CD14-positive monocyte (primary cell): Measurements from ENCODE around the gene TMEM52B. TPM values are rescaled to one million over a fixed set of nuclear protein-coding genes. Genes with fewer than 3 reads are reported as not detected.
A peak's percentile ranks its signal among the peaks of the same experiment; 100 is the strongest.

Source experiments
- DNase-seq, 3 donors: peaks; one replicate each; pipeline ENCODE4 v3.0.0-alpha.2; 2011 to 2022
- H2AFZ ChIP-seq: 2 replicates; pipeline ENCODE4 v1.6.0; 2012; ENCODE audit warnings: mild to moderate bottlenecking, low read depth, low read length, inconsistent platforms; ENCODE audit not compliant: insufficient read depth, poor library complexity, severe bottlenecking
- H3K27ac ChIP-seq, 2 donors: 1 replicate in 1 of 2; 2 replicates in 1 of 2; pipeline ENCODE4 v1.5.1; 2012 to 2013; ENCODE audit warnings: low read length in 2 of 2, control low read depth in 1 of 2, inconsistent platforms in 1 of 2, low read depth in 1 of 2, mild to moderate bottlenecking in 1 of 2
- H3K27me3 ChIP-seq, 2 donors: one replicate each; pipeline versions ENCODE4 v1.6.0 to v1.6.1; 2011 to 2013; ENCODE audit warnings: low read length in 2 of 2; ENCODE audit not compliant: control insufficient read depth in 2 of 2, insufficient read depth in 2 of 2
- H3K36me3 ChIP-seq, 2 donors: replicated peaks in 1 of 2; 1 replicate in 1 of 2; 2 replicates in 1 of 2; pipeline versions ENCODE4 v1.5.1 to v1.6.1; 2012 to 2013; ENCODE audit warnings: low read length in 2 of 2, control low read depth in 1 of 2, inconsistent platforms in 1 of 2, mild to moderate bottlenecking in 1 of 2; ENCODE audit not compliant: insufficient read depth in 2 of 2, control insufficient read depth in 1 of 2
- H3K4me1 ChIP-seq, 2 donors: 1 replicate in 1 of 2; 2 replicates in 1 of 2; pipeline versions ENCODE4 v1.5.1 to v1.6.1; 2012 to 2013; ENCODE audit warnings: low read length in 2 of 2, control low read depth in 1 of 2, inconsistent platforms in 1 of 2, mild to moderate bottlenecking in 1 of 2, moderate library complexity in 1 of 2; ENCODE audit not compliant: insufficient read depth in 2 of 2, control insufficient read depth in 1 of 2
- H3K4me2 ChIP-seq: replicated peaks from 2 replicates; pipeline ENCODE3; 2012; ENCODE audit warnings: low read length, moderate library complexity, mild to moderate bottlenecking; ENCODE audit not compliant: poor library complexity, severe bottlenecking; ENCODE audit errors: extremely low read depth
- H3K4me3 ChIP-seq, 3 experiments: fragments of 200-600 bp in 1 of 3; sonication (generic) in 1 of 3; replicated peaks in 1 of 3; 1 replicate in 2 of 3; 2 replicates in 1 of 3; pipeline ENCODE4 v1.5.1; 2011 to 2013; ENCODE audit warnings: low read length in 3 of 3, mild to moderate bottlenecking in 3 of 3, control low read depth in 2 of 3, low read depth in 2 of 3, inconsistent platforms in 1 of 3, moderate library complexity in 1 of 3
- H3K79me2 ChIP-seq: 2 replicates; pipeline ENCODE4 v1.6.0; 2012; ENCODE audit warnings: mild to moderate bottlenecking, control low read depth, inconsistent platforms, low read length, moderate library complexity; ENCODE audit not compliant: insufficient read depth
- H3K9ac ChIP-seq: 2 replicates; pipeline ENCODE4 v1.6.0; 2017; ENCODE audit warnings: low read length, mild to moderate bottlenecking; ENCODE audit not compliant: insufficient read depth, poor library complexity, severe bottlenecking
- H3K9me3 ChIP-seq, 2 donors: replicated peaks in 1 of 2; 1 replicate in 1 of 2; 2 replicates in 1 of 2; pipeline versions ENCODE4 v1.5.1 to v1.6.1; 2012 to 2013; ENCODE audit warnings: low read length in 2 of 2, control low read depth in 1 of 2; ENCODE audit not compliant: control insufficient read depth in 1 of 2, insufficient read depth in 1 of 2
- H4K20me1 ChIP-seq: 2 replicates; pipeline ENCODE4 v1.6.0; 2012; ENCODE audit warnings: mild to moderate bottlenecking, low read length, control low read depth, moderate library complexity; ENCODE audit not compliant: insufficient read depth
- H3K27ac Mint-ChIP-seq, 7 donors: one replicate each; pipeline ENCODE4 v1.8.0; 2020; ENCODE audit warnings: mild to moderate bottlenecking in 7 of 7, mixed read lengths in 7 of 7, moderate library complexity in 6 of 7, inconsistent platforms in 2 of 7
- H3K27me3 Mint-ChIP-seq, 3 donors: one replicate each; pipeline ENCODE4 v1.8.0; 2021 to 2022; ENCODE audit warnings: low read depth in 3 of 3, mild to moderate bottlenecking in 3 of 3, mixed read lengths in 3 of 3, moderate library complexity in 3 of 3, inconsistent platforms in 1 of 3
- H3K36me3 Mint-ChIP-seq, 2 donors: one replicate each; pipeline ENCODE4 v1.8.0; 2020; ENCODE audit warnings: mixed read lengths in 2 of 2, inconsistent platforms in 1 of 2, mild to moderate bottlenecking in 1 of 2
- H3K4me1 Mint-ChIP-seq: one replicate; pipeline ENCODE4 v1.8.0; 2020; ENCODE audit warnings: mild to moderate bottlenecking, mixed read lengths
- H3K4me3 Mint-ChIP-seq, 2 donors: one replicate each; pipeline ENCODE4 v1.8.0; 2020; ENCODE audit warnings: mild to moderate bottlenecking in 2 of 2, mixed read lengths in 2 of 2, moderate library complexity in 1 of 2
- H3K9me3 Mint-ChIP-seq, 7 donors: one replicate each; pipeline ENCODE4 v1.8.0; 2020 to 2022; ENCODE audit warnings: mixed read lengths in 7 of 7, mild to moderate bottlenecking in 6 of 7, moderate library complexity in 6 of 7, inconsistent platforms in 2 of 7
- CTCF ChIP-seq: fragments of 200-600 bp; IDR thresholded peaks from one replicate; pipeline ENCODE4 v1.8.0; 2022; ENCODE audit warnings: antibody characterized with exemption, mild to moderate bottlenecking
- WGBS: methylation state at CpG from one replicate; pipeline ENCODE4 v1.1.5; 2013; ENCODE audit warnings: missing lambda C conversion rate; ENCODE audit not compliant: insufficient coverage; 5-methylcytosine and 5-hydroxymethylcytosine counted together
- intact Hi-C, 2 donors: fragments of 100-400 bp; cut with micrococcal nuclease; formaldehyde crosslinking; loops; one replicate each; pipeline versions ENCODE4 v1.15.0 to v1.15.1; 2023
- polyA plus RNA-seq, 3 donors: library from polyadenylated mRNA; depleted of rRNA in 1 of 3; unstranded in 2 of 3; stranded (reverse) in 1 of 3; fragments of 300-500 nt in 2 of 3; fragments of >200 nt in 1 of 3; fragmentation: Illumina TruSeq in 2 of 3; gene quantifications; 1 replicate in 2 of 3; 2 replicates in 1 of 3; pipeline ENCODE4 v1.2.3, GENCODE V29; 2012 to 2021

Gene TMEM52B
- polyA plus RNA-seq, 3 donors = 0.54 to 2.4 (median 0.58) TPM

GRCh38 chr12:10153271-10154144 lies 25.3 kb upstream of the TMEM52B start:
- Histone ChIP-seq H3K9ac (peak overlapping the region; percentile 85), H3K79me2 (no peaks in the 10 kb centered on the region), H4K20me1 (no peaks in the 10 kb centered on the region), H3K36me3 (no peaks in the 10 kb centered on the region), H2AFZ (peak overlapping the region; percentile 79), H3K27me3 (no peaks in the 10 kb centered on the region), H3K27ac (peak overlapping the region; percentile 86), H3K4me1 (peaks cover 13 to 24% of the 10 kb centered on the region in 2 donors), H3K4me3 (peak overlapping the region; percentile 37 to 83 (median 55)), H3K9me3 (no peaks in the 10 kb centered on the region), H3K4me2 (peak overlapping the region; percentile 86)
- peaks cover 0 to 2% (median 2%) of the 10 kb centered on the region in 3 donors for H3K27me3 Mint-ChIP-seq
- intact Hi-C loops = loop anchor here (2.0 to 10.0 kb wide), 2 partner anchors 37 to 61 kb away; partner anchors contain the start of gene GABARAPL1 (in 1 of the 2)
- H3K36me3 Mint-ChIP-seq = no peaks in the 10 kb centered on the region
- peak; percentile 80 to 86 (median 83) for DNase-seq
- H3K4me1 Mint-ChIP-seq = peaks cover 22% of the 10 kb centered on the region
- peaks cover 0 to 2% (median 0%) of the 10 kb centered on the region in 7 donors for H3K9me3 Mint-ChIP-seq
- H3K4me3 Mint-ChIP-seq = peak overlapping the region; percentile 88 to 93
- 0% methylated on average over 35 of the region's 46 CpGs for WGBS
- peak overlapping the region; percentile 94 to 99 (median 98) for H3K27ac Mint-ChIP-seq
- peak; percentile 77 for TF ChIP-seq CTCF

- no peaks in the 10 kb centered on the region for H3K27me3 ChIP-seq
- H3K4me3 Mint-ChIP-seq = peak overlapping the region; percentile 88 to 93
- no peaks in the 10 kb centered on the region for H3K79me2 ChIP-seq
- peaks cover 0 to 2% (median 0%) of the 10 kb centered on the region in 7 donors for H3K9me3 Mint-ChIP-seq
- intact Hi-C loops = loop anchor here in 1 of 2 donors (10.0 kb wide), 1 partner anchor 61 kb away; the partner anchor contains the start of gene GABARAPL1
- DNase-seq = no peak
- peaks cover 0 to 2% (median 2%) of the 10 kb centered on the region in 3 donors for H3K27me3 Mint-ChIP-seq
- 78% methylated on average over 3 of the region's 6 CpGs for WGBS
- peak overlapping the region; percentile 79 for H2AFZ ChIP-seq
- peak overlapping the region; percentile 85 for H3K9ac ChIP-seq
- H3K4me1 Mint-ChIP-seq = peaks cover 28% of the 10 kb centered on the region
- no peaks in the 10 kb centered on the region for H3K9me3 ChIP-seq
- no peaks in the 10 kb centered on the region for H3K36me3 ChIP-seq
- no peak for TF ChIP-seq CTCF
- peak overlapping the region; percentile 86 for H3K27ac ChIP-seq
- peak overlapping the region; percentile 37 to 83 (median 55) for H3K4me3 ChIP-seq
- H4K20me1 ChIP-seq = no peaks in the 10 kb centered on the region
- H3K4me1 ChIP-seq = peaks cover 16 to 29% of the 10 kb centered on the region in 2 donors
- H3K27ac Mint-ChIP-seq = peak overlapping the region; percentile 94 to 99 (median 98)
- no peaks in the 10 kb centered on the region for H3K36me3 Mint-ChIP-seq
- H3K4me2 ChIP-seq = peak overlapping the region; percentile 86
Observed at GRCh38 chr12:10154145-10154496, 24.7 kb upstream of the TMEM52B start.
